ENCODE data around the gene EIF2S3.

- TF ChIP-seq CTCF (IDR thresholded peaks at IDR 0.05; ENCODE audit: insufficient read depth, low read length) (no peak), POLR2AphosphoS5 (IDR thresholded peaks at IDR 0.05; ENCODE audit: low read depth) (no peak), REST (IDR thresholded peaks at IDR 0.05; ENCODE audit: insufficient replicate concordance, low read depth) (no peak), GABPA (IDR thresholded peaks at IDR 0.05; ENCODE audit: low read depth) (no peak)
Measured at GRCh38 chrX:24117258-24117657, 62.5 kb downstream of the EIF2S3 start.

Measured in HL-60 (cell line).